Loucy (cell line): ENCODE results near the gene AKR7A2.

Experiments
- EZH2phosphoT487 ChIP-seq: fragments of 200-600 bp; IDR thresholded peaks from 2 replicates; pipeline ENCODE4 v1.6.1; 2018; ENCODE audit warnings: antibody characterized with exemption, mild to moderate bottlenecking, moderate library complexity, borderline replicate concordance
- TF ChIP-seq, protein P1 (sequence below): fragments of 200-600 bp; sonication (generic); conservative IDR thresholded peaks from 2 replicates; pipeline ENCODE4 v1.5.1; 2014; ENCODE audit warnings: mild to moderate bottlenecking, antibody characterized with exemption, low read length

DNA sequence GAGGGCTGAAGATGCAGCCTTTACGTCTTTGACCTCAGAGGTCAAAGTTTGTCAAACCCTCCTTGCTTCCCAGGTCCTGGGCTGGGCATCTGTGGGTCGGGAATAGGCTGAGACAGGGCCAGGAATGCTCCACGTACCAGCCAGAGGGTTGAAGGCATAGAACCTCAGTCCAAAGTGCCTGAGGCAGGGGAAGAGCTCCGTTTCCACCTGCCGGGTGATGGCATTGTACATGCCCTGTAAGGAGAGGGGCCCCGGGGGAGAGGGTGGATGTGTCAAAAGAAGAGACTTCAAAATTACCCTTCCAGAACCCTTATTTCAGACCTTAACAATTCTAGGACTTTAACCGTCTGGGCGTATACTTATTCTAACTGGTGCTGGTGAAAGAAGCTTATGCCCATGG, 27.1 kb downstream of the AKR7A2 start:
- TF ChIP-seq, protein P1, sequence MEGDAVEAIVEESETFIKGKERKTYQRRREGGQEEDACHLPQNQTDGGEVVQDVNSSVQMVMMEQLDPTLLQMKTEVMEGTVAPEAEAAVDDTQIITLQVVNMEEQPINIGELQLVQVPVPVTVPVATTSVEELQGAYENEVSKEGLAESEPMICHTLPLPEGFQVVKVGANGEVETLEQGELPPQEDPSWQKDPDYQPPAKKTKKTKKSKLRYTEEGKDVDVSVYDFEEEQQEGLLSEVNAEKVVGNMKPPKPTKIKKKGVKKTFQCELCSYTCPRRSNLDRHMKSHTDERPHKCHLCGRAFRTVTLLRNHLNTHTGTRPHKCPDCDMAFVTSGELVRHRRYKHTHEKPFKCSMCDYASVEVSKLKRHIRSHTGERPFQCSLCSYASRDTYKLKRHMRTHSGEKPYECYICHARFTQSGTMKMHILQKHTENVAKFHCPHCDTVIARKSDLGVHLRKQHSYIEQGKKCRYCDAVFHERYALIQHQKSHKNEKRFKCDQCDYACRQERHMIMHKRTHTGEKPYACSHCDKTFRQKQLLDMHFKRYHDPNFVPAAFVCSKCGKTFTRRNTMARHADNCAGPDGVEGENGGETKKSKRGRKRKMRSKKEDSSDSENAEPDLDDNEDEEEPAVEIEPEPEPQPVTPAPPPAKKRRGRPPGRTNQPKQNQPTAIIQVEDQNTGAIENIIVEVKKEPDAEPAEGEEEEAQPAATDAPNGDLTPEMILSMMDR = no peak
- no peak for TF ChIP-seq EZH2phosphoT487
